Activated CD8-positive, alpha-beta memory T cell treated with anti-CD3 and anti-CD28 coated beads for 48 hours (primary cell): ENCODE data around the gene MIPOL1.
"Not testable (repeated sequence)": the region's sequence is repeated elsewhere in the genome, so short reads cannot be mapped to it uniquely, and the experiment has no call there.

Experiments
- DNase-seq, 3 experiments: peaks; one replicate each; pipeline ENCODE4 v3.0.0-alpha.2; 2020; ENCODE audit warnings: low read depth in 2 of 3, low spot score in 2 of 3

MIPOL1 gene

DNA sequence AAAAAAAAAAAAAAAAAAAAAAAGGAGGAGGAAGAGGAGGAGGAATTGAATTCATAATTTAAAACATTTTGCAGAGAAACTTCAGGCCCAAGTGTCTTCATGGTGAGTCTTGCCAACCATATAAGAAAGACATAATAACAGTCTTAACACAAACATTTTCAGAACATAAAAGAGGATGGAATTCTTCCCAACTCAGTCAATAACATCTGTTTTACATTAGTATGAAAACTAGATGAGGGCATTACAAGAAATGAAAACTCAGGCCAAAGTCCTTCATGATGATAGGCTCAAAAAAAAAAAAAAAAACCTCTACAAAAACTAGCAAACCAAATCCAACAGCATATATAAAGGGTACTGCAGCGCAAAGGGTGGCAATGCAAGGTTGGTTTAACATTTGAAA lies 245.7 kb downstream of the MIPOL1 start:
- no peak for DNase-seq

DNA sequence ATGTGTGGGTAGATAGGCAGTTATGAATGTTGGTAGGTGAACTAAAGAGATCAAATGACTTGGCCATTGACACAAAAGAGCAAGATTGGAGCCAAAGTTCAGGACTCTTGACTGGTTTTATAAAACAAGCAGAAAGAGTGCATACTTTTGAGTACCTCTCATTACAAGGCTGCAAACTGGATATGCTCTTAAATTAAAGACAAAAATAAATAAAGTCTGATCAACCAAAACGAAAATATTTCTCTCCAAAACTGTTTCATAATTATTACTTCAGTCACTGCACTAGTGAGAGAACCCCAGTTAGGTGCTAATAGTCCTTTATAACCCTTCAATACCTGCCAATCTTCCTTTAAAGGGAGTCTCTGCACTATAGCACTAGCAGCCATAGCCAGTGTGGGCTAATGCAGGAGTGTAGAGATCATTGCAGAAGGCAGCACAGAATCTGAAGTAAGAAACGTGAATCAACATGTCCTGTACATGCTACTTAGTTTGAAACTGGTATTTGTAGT lies 250.2 kb downstream of the MIPOL1 start:
- no peak for DNase-seq

DNA sequence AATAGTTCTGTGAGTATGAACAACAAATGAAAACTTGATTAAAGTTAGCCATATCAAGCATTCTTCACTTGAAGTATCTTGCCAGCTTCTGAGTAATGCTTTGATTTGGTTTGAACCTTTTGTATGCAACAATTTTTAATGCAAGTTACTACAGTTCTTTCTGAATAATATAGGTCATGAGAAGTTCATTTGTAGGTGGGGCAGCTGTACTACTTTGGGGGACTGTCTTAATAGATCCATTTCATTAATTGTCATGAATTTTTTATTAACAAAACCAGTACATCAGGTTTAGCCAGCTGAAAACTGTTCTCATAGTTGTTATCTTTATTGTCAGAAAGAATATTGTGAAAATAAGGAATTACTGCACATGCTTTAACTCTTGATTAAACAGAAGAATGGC lies 254.6 kb downstream of the MIPOL1 start:
- DNase-seq: no peak

DNA sequence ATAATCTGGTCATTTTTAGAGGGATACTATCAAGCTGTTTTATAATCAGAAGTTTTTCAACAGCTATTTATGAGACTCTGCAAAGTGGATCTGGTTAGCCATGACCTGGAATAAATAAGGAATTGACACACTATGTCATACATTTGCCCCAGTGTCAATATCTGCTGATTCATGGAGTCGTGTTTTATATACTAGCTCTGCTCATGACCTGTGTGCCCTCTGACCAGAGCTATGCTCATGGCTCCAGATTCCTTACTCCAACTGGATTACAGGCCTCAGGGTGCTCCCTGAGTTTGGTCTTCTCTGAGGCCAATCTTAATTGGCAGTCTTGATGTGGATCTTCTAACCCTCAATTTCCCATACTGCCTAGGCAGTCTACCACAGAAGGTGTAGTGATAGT lies 256.2 kb downstream of the MIPOL1 start:
- DNase-seq: no peak

GRCh38 chr14:37457334-37457733 lies 259.6 kb downstream of the MIPOL1 start:
- no peak for DNase-seq

DNA sequence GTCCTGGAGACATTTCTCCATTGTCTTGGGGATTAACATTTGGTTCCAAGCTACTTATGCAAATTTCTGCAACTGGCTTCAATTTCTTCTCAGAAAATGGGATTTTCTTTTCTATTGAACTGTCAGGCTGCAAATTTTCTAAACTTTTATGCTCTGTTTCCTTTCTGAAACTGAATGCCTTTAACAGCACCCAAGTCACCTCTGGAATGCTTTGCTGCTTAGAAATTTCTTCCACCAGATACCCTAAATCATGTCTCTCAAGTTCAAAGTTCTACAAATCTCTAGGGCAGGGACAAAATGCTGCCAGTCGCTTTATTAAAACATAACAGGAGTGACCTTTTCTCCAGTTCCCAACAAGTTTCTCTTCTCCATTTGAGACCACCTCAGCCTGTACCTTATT lies 264.7 kb downstream of the MIPOL1 start:
- DNase-seq: not testable (repeated sequence)

GRCh38 chr14:37464192-37464858 lies 266.6 kb downstream of the MIPOL1 start:
- no peak for DNase-seq

- no peak for DNase-seq
Observed at GRCh38 chr14:37466003-37466622, 268.4 kb downstream of the MIPOL1 start.

DNA sequence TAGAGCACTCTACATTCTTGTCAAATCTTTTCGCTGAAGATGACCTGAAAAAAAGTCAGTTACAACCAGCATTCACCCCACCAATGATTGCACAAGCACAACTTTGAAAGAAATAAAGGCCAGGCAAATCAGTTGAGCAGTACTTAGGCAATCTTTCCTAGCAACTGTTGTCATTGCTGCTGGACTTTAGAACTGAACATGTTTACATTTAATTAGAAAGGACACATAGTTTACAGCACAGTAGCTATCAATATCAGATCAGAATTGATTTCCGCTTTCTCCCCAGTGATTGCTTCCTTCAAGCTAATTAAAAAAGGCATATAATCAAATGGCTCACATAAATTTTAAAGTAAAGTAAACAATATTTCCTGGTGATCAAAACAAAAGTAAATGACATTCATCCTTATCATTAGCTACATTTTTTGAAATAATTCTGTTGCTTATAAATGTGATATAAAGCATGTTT lies 268.9 kb downstream of the MIPOL1 start:
- no peak for DNase-seq

DNA sequence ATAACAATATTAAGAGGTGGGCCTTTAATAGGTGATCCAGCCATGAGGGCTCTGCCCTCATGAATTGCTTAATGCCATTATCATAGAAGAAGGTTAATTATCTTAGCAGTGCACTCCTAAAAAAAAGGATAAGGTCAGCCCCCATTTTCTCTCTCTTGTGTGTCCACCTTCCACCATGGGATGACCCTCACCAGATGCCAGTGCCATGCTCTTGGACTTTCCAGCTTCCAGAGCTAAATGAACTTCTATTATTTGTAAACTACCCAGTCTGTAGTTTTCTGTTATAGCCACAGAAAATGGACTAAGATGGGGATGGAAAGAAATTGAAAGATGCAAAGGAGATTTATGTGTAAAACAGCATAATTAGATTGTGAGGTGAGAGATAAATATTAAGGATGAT lies 271.9 kb downstream of the MIPOL1 start:
- no peak for DNase-seq

DNA sequence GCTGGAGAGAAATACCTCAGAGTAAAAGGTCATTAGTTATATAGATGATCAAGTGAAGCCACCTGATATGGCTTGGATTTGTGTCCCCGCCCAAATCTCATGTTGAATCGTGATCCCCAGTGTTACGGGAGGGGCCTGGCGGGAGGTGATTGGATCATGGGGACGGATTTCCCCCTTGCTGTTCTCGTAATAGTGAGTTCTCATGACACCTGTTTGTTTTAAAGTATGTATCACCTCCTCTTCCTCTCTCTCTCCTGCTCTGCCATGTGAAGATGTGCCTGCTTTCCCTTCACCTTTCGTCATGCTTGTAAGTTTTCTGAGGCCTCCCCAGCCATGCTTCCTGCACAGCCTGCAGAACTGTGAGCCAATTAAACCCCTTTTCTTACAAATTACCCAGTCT lies 272.5 kb downstream of the MIPOL1 start:
- DNase-seq: no peak

DNA sequence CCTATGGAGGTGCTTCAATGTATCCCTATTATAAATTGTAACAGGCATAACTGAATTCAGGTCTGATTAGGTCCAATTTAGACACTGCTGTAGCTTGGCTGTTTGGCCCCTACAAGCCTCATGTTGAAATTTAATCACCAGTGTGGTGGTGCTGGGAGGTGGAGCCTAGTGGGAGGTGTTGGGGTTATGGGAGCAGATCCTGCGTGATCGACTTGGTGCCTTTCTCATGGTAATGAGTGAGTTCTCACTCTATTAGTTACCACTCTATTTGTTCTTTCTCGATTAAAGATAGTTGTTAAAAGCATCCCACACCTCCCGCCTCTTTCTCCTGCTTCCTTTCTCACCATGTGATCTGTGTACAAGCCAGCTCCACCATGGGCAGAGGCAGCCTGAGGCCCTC lies 275.2 kb downstream of the MIPOL1 start:
- DNase-seq: no peak

- no peak for DNase-seq
Observed at GRCh38 chr14:37474191-37474590, 276.5 kb downstream of the MIPOL1 start.

DNA sequence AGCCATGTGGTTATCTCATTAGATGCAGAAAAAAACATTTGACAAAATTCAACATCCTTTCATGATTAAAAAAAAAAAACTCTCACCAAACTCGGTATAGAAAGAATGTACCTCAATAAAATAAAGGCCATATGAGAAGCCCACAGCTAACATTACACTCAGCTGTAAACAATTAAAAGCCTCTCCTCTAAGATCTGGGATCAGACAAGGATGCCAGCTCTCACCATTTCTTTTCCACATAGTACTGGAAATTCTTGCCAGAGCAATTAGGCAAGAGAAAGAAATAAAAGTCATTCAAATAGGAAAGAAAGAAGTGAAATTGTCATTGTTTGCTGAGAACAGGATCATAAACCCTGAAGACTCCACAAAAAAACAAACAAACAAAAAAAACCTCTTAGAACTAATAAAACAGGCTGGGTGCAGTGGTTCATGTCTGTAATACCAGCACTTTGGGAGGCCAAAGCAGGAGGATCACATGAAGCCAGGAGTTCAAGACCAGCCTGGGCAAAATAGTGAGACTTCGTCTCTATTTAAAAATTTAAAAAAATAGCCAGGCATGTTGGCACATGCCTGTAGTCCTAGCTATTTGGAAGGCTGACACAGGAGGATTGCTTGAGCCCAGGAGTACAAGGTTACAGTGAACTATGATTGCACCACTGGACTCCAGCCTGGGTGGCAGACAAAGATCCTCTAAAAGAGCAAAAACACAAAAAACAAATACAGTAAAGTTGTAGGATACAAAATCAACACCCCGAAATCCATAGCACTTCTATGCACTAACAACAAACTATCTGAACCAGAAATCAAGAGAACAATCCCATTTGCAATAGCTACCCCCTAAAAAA lies 282.9 kb downstream of the MIPOL1 start:
- DNase-seq: no peak

DNA sequence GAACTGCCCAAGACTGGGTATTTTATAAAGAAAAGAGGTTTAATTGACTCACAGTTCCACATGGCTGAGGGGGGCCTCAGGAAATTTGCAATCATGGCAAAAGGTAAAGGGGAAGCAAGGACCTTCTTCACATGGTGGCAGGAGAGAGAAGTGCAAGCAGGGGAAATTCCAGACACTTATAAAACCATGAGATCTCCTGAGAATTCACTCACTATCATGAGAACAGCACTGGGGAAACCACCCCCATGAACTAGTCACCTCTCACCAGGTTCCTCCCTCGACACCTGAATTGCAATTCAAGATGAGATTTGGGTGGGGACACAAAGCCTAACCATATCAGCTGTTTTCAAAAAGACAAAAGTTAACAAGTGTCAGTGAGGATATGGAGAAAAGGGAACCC lies 284.7 kb downstream of the MIPOL1 start:
- DNase-seq: no peak

GRCh38 chr14:37483672-37484071 lies 285.9 kb downstream of the MIPOL1 start:
- no peak for DNase-seq

- DNase-seq: no peak
Observed at GRCh38 chr14:37490607-37491006, 292.9 kb downstream of the MIPOL1 start.

DNA sequence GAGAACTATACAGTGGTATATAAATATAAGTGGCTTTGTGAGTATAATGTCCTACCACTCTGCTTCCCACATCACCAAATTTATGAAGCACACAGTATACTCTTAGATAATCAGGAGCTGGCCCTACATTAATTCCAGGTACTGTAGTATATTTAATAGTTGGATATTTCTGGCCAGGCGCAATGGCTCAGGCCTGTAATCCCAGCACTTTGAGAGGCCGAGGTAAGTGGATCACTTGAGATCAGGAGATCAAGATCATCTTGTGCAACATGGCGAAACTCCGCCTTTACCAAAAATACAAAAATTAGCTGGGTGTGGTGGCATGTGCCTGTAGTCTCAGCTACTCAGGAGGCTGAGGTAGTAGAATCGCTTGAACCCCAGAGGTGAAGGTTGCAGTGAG lies 293.3 kb downstream of the MIPOL1 start:
- DNase-seq: no peak

- no peak for DNase-seq
Observed at GRCh38 chr14:37493606-37494005, 295.9 kb downstream of the MIPOL1 start.

- DNase-seq: no peak
Observed at GRCh38 chr14:37497422-37497821, 299.7 kb downstream of the MIPOL1 start.

GRCh38 chr14:37501877-37502276 lies 304.1 kb downstream of the MIPOL1 start:
- no peak for DNase-seq

DNA sequence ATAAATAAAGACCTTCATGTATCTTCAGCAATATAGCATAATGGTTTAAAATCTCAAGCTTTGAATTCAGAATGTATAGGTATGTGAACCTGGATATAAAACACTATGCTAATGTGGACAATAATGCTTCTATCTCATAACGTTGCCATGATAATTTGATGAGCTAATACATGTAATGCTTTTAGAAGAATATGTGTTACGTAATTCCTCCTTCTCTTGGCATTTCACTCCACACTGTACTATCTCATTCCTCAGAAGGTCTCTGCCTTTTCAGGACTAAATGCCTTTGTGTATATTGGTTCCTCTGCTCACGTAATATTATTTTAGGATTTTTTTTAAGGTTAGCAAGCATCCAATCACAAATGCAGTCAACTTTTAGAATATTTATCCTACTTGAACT lies 310.8 kb downstream of the MIPOL1 start:
- DNase-seq: no peak
